Right renal cortex interstitium (tissue), 3 donors: ENCODE measurements around the gene HACD2. TPM values are rescaled to one million over a fixed set of nuclear protein-coding genes. Genes with fewer than 3 reads are reported as not detected.
A peak's percentile ranks its signal among the peaks of the same experiment; 100 is the strongest.
"Not testable (repeated sequence)": the region's sequence is repeated elsewhere in the genome, so short reads cannot be mapped to it uniquely, and the experiment has no call there.

Source experiments
- DNase-seq, 3 donors: peaks; one replicate each; pipeline ENCODE4 v3.0.0-alpha.2; 2013; ENCODE audit warnings: low read depth in 3 of 3, low spot score in 2 of 3
- polyA plus RNA-seq, 3 donors: library from polyadenylated mRNA; unstranded; fragments of 120-200 nt; gene quantifications; one replicate each; pipeline ENCODE4 v1.2.1, GENCODE V29; 2013; ENCODE audit not compliant: insufficient read length in 3 of 3

HACD2 gene
- polyA plus RNA-seq, 3 donors = 49.9 to 50.9 (median 50.5) TPM

DNA sequence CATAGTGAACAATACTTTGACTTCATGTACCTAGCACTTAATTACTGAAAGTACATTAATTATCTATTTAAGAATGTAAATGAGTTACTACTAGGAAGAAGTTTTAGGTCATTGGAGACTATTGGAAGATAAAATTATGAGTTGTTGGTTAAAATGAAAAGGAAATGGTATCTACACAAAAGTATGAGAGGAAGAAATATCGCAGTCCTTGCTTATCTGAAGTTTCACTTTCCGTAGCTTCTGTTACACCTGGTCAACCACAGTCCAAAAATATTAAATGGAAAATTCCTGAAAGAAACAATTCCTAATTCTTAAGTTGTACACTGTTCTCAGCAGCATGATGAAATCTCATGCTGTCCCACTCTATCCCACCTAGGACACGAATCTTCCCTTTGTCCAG is 57.8 kb downstream of the HACD2 start:
- no peak for DNase-seq

DNA sequence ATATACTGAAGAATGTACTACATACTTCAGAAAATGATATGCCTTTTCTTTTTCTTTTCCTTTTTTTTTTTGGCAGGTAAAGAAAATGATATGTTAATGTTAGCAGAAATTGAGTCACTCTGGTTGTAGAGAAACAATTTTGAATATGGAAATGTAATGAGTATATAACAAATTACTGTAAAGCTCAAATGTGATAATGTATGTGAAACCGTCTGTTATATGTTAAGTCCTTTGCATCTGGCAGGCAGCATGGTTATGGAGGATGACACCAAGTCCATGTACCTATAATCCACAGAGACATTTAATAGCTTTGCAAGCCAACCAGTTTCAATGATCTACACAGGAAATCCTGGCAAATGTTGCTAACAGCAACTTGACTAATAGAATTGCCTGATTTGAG is 58.4 kb downstream of the HACD2 start:
- DNase-seq = no peak

DNA sequence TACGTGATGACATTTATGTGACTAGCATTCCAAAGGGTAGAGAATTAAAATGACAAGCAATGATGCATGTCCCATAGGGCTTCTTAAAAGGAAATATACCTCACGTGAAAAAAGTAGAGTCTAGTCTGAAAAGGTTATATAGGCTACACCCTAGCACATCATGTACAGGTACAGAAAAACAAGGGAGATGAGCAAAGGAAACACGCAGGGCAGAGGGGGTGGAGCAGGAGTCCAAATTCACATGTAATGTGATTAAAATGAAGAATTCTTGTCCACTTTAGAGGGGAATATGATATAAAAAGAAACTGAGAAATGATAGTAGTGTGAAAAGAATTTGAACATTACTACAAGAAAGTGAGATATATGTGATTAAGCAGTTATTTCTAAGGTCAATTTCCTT is 59.4 kb downstream of the HACD2 start:
- DNase-seq = no peak

DNA sequence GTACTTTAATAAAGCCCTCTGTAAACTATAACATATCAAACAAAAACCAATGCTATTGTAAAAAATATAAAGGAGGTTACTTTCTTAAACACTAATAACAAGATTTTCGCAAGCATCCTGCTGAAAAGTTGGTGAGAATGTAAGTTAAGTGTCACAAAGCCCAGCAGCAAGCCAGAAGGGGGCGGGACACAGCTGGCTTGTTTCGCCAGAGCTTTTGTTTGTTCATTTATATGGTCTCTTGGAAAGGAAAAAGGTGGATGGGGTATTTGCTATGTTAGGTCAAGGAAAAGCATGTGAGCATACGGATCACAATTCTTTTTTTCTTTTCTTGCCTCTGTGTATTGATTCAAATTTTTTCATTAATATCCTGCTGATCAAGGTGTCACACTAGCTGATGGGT is 59.9 kb downstream of the HACD2 start:
- no peak for DNase-seq

DNA sequence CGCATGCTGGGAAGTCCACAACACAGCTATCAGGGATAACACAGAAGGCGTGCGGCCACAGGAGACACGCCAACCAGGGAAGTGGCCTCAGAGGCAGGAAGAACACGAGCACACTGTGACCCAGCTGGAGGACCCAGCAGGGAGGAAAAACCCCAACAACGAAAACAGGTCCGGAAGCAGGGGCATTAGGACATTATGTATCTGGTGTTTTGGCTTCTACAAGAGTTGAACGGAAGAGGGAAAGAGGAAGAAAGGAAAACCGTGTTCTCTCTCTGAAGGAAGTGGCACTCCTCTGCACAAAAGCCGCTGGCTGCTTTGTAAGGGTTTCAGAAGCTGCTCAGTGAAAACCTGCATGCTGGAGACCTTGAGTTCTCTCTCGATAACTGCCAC is 61.8 kb downstream of the HACD2 start:
- DNase-seq = no peak

DNA sequence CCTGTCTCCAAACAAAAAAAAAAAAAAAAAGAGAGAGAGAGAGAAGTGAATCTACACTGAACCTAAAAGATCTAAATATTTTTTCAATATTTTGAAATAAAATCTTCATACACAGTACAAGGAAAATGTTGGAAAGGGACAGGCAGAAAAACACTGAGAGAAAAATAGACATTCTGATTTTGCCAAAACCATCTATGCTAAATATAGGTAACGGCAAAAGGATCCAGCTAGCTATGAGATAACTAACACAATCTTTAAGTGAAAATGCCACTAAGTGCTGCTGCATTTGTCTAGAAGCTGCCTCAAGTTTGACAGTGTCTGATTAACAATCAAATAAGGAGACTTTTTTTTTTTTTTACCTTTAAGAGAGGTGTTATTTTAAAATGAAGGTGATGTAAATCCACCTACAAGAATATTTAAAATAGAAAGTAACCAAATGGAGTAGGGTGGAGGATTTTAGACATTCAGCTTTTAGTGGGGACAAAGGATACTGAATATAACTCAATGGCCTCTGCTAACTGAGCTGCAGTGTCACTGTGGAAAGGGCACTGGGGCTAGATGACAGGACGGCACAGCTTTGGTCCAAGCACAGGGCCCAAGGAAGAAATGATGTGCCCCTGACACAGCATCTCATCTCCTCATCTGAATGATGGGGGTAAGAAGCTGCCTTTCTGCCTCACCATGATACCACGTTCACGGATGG is 62.4 kb downstream of the HACD2 start:
- no peak for DNase-seq

DNA sequence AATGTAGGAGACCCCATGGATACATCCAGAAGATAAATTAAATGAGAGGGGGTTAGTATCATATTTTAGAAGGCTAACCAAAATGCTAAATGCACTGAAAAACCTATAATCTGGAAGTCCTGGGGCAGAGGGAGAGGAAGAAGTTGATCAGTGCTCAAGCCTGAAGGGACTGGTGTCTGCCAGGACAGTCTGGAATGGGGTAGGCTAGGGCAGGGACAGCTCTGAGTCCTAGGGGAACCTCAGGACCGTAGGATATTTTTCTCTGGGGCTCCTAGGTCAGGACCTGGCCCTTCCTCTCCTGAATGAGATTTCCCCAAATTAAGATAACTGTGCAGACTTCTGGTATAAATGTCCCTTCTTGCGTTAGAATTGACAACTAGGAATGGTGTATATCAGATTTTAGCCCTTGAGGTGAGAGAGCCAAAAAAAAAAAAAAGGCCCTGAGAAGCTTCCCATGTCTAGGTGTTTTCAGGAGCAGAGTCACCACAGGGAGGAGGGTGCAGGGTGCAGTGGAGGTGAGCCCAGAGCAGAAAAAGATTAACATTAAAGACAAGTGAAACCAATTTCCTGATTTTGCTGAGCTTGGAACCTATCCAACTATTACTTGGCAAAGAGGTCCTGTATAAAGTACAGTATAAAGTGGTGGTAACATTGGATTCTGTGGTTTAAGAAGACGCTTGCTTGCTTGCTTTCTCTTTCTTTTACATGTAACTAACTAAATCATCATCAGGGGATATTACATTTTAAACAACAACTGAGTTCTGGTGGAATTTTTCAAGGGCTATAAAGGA is 63.5 kb downstream of the HACD2 start:
- no peak for DNase-seq

DNA sequence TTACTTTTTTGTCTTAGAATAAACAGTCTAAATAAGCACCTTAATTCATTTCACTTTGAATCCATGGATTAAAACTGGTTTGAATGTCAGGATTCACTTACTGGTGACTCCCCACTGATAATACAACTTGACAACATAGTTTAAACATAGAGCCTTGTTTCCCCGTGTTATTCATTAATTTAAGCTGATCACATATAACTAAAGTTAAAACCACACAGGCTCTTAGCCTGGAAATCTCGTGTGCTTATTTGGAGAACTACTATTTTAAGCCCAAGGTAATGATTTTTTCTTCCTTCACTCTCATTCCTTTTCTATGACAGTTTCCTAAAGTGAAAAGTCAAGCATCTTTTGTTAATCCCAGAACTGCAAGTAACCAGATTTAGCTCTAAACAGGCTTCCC is 64.2 kb downstream of the HACD2 start:
- no peak for DNase-seq

DNA sequence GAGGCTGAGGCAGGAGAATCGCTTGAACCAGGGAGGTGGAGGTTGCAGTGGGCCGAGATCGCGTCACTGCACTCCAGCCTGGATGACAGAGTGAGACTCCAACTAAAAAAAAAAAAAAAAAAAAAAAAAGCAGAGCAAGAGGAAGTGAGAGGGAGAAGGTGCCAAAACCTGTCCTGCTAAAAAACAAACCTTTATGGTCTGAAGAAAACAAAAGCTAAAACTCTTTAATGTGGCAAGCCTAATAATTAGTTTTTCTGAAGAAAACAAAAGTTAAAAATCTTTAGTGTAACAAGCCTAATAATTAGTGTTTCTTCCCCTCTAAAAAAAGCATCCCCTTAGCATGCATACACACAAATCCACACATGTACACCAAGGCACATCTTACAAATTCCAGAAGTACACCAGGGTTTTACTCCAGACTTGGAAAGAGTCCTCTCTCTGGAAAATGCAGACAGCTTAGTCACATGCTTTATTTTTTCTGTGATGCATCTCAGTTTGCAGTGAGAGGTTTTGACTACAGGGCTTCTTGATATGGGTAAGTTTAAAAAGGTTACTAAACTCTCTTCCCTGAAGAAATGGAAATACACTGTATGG is 65.9 kb downstream of the HACD2 start:
- no peak for DNase-seq

DNA sequence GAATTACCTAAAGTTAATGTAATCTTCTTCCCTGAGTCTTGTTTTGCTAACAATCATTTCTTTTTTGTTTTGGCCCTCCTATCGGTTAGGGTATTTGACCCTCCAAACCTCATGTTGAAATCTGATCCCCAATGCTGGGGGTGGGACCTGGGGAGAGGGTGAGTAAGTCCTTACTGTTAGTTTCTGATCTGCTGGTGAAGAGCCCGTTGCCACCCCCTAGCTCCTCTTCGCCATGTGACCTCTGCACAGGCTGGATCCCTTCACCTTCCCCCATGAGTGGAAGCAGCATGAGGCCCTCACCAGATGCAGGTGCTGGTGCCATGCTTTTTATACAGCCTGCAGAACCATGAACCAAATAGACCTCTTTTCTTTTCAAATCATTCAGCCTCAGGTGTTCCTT is 73.1 kb downstream of the HACD2 start:
- no peak for DNase-seq

DNA sequence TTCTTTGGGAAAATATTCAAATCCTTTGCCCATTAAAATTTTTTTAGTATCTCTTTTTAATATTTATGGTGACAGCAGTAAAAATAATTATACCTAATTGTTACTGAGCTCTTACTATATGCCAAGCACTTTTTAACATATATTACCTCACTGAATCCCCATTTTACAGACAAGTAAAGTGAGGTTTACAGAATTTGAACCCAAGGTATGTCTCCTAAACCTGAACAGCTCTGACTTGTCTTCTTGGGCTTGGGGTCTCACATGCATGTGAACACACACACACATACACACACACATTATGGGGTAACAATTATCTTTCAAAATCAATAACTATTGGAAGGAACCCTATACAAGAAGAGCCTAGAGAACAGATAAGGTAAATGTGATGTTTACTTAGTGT is 73.8 kb downstream of the HACD2 start:
- no peak for DNase-seq

DNA sequence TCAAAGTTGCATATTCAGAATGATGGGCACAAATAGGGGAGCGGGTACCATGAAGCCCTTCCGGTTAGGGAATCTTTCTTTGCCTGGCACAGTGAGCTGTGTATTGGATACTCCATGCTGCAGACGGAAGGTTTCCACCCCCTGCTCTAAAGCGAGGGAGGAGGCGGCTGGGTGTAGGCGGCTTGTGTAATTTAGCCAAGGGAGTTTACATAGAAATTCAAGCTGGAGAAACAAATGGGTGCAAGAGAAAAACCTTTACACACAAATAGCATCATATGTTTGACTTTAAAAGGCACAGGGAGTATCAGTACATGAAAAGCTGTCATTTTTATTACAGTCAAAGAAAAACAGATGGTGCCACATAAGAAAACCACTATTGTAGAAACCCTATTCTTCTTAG is 76.7 kb downstream of the HACD2 start:
- peak in 1 of 3 donors; percentile 35 for DNase-seq

DNA sequence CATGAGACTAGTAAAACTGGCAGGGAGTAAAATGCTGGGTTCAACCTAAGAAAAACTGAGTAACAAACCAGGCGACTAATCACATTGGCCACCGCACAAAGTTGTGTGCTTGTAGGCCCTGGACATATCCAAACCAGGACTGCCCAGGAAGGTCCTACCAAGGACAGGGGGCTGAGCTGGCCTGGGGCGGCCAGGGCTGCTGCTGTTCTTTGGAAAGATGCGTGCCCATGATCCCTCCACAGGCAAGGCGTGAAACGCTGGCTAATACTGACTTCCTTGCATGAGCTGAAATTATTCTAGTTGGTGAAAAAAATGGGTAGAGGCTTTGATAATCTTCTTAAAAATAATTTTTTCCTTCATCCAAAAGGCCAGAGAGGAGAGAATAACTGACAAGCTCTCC is 79.0 kb downstream of the HACD2 start:
- DNase-seq = no peak

DNA sequence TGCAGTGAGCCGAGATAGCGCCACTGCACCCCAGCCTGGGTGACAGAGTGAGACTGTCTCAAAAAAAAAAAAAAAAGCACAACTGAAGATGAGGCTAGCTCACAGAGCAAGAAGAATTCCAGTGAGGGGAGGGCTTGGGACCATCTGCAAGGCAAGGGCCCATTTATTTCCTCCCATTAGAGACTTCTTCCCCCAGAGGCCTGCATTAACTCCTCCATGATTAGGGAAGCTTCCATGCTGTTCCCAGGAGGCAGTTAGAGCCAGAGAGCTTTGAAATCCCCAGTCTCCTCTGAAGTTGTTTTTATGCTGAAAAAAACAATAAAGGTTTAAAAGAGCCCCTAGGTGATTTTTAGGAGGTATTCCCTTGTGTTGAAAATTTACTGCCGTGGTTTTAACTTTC is 81.7 kb downstream of the HACD2 start:
- no peak for DNase-seq

DNA sequence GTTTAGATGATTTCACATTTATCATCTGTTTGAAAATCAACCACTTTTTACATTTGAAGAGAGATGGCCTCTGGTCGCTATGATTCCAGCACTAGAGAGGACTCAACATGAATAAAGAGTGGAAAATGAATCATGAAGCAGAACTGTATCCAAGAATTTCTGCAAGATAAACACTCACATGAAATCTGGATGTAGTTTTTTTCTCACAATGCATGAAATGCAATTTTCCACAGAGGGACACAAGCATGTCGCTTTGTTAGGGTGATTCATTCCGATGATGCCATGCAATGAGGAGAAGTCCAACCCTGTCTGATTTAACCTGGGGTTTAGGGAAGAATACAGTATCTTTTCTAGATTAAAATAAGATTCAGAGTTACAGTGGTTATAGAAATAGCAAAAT is 85.5 kb downstream of the HACD2 start:
- no peak for DNase-seq

DNA sequence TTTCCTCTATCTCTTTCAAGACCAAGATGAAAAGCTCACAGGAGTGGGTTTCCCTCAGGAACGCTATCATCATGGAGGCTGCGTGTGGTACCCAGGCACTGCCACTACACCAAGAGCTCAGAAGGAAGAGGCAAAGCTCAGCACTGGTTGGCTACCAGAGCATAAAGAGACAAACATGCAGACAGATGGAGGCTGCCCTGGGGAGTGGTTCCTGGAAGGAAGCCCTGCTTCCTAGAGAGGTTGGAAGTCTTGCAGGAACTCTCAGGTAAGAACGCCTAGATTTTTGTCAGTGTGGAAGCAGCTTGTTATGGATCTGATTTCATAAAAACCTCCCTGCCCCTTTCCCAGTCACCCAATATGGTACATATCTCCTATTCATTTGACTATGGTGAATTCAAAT is 86.1 kb downstream of the HACD2 start:
- no peak for DNase-seq

DNA sequence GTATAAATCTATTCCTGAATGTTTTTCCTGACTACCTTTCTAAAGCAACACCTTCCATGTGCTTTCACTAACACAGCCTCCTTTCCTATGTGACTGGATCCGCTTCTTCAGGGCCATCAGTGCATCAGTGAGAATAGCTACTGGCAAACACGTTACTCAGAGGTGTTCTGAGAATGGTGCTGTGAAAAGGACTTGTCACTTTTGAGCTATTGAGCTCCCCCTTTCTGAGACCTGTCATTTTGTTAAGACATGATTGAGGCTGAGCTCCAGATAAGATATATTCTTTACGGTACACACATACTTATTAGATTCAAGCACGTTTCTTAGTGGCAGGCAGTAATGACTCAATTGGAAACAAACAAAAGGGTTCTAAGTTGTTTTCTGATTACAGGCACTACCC is 90.9 kb downstream of the HACD2 start:
- no peak for DNase-seq

DNA sequence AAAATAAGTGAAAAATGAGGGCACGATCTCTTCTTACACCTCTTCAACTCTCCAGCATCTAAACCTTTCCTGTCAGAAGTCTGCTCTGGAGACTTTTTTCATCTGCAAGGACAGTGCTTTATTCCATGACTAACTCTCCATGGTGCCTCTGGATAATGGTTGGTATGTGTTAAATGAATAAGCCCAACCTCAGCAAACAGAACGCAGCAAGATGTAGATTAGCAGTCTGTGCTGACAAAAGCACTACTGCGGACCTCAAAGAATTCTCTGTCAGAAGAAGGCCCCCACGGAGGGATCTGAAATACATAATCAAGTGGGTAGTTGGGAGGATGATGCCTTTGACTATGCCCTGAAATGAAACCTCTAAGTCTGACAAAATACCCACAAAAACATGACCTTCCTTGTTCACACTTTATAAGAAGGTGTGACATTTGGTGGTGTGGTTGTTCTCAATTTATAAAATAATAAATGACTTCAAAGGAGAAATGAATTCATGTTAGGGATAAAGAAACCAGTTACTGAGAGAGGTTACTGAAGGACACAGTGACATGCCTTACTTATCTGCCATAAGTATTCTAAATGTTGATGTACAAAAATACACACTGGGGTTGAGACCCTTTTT is 92.8 kb downstream of the HACD2 start:
- DNase-seq = no peak

DNA sequence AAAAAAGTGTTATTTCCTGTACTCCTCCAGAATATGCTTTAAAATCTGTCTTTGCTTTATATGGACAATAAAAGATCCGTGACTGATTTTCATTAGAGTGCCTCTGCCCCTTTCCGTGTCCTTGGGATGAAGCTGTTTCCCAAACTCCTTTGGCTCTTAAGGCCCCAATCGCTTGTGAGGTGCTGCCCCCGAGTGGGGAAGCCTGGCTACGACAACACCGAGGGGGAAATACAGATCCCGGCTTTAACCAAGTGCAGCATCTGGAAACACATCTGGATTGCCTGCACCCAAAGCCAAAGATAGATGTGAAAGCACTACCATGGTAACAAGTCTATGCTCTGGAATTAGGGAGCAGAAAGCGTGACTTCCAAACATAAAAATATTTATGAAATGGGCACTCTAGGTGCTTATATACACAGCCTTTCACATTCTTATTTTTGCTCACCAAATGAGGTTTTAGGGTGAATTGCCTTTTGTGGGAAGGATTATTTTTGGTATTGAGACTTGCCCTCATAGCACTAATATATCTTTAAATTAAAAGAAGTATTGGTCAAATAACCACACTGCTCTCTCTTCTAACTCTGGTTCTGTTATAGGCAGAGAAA is 95.4 kb downstream of the HACD2 start:
- DNase-seq = peak; percentile 37 to 58 (median 52)

DNA sequence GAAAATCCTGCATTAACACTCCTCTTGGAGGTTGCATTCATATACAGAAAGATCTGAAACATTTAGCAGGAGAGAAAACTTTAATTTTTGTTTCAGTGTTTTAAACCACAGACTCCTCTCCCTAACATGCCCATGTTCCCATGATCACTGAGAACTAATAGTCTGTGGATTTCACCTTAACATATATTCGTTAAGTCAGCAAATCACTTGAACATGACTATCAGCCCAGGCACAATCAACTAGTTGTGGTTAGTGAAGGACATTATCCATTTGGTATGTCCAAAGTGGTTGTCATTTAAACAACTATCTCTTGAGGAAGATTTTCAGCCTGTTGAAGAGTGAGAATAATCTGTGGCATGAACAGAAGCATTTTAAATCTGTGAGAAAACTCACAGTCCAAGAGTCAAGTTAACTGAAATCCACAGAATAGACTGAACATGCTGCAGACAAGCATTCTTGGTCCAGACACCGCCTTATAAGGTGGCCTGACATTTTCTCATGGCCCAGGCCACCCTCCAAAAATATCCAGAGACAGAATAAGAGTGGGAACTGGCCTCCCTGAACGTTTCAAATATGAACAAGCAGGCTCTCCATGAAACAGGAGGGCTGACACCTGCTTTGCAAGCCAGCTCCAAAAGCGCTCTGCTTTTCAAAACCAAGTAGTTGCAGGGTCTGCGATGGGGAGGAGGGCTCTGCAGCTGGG is 96.1 kb downstream of the HACD2 start:
- DNase-seq = no peak

DNA sequence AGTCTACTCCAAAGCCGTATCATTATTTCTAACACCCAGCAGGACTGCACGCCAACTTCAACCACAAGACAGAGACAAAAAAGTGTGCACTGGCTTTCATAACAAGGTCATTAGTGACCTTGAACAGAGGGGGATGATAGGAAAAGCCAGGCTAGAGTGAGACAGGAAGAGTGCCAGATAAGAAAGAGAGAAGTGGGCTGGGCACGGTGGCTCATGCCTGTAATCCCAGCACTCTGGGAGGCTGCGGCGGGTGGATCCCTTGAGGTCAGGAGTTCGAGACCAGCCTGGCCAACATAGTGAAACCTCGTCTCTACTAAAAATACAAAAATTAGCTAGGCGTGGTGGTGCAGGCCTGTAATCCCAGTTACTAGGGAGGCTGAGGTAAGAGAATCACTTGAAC is 97.8 kb downstream of the HACD2 start:
- not testable (repeated sequence) for DNase-seq
